GM12801 (cell line): Measurements from ENCODE around the gene IL34.

Experiments
- TF ChIP-seq, protein P1 (sequence below): IDR thresholded peaks from one replicate; pipeline ENCODE4 v1.5.1; 2011; ENCODE audit warnings: control low read depth; ENCODE audit not compliant: insufficient read length; ENCODE audit errors: extremely low read depth

The IL34 gene

DNA sequence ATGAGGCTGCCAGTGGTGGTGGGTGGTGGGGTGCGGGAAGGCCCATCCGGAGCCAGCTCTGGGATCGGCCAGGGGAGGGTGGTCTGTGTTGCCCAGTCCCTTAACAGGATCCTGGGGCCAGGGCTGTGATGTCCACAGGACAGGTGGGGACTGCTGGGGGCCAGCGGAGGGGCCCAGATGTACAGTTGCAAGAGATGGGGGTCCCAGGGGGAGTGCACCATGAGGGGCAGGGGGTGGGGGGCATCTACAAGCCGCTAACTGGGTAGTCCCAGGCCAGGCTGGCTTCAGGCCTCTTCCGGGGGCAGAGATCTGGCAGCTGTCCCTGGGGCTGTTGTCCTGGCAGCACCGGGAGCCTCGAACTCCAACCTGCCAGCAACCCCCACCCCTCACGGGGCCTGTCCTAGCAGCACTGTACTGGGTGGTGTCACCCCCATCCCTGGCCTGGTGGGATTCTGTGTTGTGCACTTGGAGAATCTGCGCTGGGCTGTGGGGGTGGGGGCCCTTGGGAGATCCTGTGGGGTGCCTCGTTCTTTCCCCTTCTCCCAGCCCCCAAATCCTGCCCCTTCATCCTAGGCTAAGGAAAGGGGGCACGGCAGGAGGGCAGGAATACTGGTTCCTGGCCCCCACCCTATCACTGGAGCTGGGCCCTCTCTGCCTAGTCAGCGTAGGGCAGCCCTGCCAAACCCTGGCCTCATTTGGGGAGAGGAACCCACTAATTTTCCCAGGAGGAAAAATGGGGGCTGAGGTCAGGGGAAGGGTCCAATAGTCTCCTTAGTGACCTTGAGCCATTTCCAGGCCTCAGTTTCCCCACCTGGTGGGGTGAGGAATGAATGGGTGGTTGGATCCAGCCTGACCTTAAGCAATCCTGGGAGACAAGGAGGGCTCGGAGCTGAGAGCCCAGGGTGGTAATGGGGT lies 38.0 kb downstream of the IL34 start:
- TF ChIP-seq, protein P1, sequence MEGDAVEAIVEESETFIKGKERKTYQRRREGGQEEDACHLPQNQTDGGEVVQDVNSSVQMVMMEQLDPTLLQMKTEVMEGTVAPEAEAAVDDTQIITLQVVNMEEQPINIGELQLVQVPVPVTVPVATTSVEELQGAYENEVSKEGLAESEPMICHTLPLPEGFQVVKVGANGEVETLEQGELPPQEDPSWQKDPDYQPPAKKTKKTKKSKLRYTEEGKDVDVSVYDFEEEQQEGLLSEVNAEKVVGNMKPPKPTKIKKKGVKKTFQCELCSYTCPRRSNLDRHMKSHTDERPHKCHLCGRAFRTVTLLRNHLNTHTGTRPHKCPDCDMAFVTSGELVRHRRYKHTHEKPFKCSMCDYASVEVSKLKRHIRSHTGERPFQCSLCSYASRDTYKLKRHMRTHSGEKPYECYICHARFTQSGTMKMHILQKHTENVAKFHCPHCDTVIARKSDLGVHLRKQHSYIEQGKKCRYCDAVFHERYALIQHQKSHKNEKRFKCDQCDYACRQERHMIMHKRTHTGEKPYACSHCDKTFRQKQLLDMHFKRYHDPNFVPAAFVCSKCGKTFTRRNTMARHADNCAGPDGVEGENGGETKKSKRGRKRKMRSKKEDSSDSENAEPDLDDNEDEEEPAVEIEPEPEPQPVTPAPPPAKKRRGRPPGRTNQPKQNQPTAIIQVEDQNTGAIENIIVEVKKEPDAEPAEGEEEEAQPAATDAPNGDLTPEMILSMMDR: no peak

DNA sequence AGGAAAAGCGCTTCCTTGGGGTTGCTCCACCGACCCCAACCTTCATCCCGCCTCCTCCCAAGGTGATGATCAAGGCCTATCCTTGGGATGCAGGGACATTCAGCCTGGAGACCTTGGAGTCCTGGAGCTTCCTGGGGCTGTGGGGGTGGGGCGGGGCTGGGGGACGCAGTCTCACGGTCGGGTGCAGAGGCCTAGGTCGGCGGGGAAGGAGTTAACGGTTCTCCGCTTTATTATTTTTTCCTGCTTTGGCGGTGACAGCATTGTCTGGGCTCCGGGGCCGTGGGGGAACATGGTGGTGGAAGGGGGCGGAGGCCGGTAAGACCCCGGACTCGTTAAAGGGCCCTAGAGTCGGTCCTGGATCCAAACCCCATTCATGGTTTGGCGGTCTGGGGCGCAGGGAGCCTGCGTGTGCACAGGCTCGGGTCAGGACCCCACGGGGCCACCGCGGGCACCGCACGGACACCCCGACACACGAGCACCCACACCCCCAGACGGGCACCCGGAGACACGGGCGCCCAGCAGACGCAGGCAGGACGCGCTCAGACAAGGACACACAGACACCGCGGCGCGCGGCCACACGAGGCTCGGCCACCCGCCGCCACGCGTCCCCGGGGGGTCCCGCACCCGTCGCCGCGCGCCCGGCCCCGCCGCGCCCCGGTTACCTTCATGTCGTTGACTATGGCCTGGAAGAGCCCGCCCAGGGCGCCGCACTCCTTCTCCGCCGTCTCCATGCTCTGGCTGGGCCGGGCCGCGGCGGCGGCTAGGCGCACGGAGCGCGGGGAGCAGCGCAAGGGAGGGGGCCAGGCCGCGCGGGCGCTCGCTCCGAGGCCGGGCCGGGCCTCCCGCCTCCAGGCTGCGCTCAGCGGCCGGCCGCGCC lies 38.9 kb downstream of the IL34 start:
- TF ChIP-seq, protein P1: no peak

DNA sequence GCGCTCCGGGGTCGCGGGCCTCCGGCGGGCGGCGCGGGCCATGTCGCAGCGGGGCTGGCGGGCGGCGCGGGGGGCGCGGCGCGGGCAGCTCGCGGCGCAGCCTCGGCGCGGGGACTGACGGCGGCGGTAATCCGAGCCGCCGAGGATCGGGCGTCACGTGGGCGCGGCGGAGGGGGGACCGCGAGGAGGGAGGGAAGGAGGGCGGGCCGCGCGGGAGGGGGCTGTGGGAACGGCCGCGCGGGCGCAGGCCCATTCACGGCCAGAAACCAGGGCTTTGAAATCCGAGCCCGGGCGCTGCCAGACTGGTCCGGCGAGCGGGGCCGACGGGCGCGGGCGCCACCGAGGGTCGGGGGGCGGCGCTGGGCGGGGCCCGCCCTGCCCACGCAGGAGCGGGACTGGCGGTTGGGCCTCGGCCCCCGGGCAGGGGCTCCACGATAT lies 39.6 kb downstream of the IL34 start, which contains the start of gene MTSS2:
MTSS2 (minus strand) TSS at position 116 of the 438 bp plus-strand sequence. CDS start 262 bp downstream, outside the sequence.
- TF ChIP-seq, protein P1: no peak

DNA sequence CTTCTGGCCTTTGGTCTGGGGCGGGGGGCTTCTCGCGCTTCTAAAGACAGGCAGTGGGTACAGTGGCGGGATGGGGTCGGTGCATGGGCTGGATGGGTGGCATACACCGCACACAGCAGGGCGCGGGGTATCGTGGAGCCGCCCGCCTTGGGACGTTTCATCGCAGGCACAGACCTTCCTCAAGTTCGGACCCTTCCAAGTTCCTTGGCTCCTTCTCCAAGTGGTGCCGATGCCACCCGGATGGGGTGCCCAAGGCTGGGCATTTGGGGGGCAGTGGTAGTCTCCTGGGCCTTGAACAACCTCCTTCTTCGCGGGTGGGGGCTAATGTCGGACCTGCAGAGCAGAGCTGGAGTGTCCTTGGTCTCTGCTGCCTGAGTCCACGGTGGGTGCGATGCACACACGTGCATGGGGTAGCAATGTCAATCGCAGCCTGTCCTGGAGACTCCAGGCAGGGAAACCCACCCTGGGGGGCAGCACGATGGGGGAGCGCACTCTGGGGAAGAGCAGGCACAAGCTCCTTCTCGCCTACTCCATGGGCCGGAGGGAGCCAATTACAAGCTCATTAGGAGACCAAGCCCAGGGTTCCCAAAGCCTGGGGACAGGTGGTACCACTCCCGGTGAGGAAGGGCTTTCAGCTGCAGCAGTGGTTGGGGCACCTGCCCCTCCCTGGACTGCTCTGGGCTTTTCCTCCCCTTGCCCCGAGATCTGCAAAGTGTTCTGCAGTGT lies 40.2 kb downstream of the IL34 start:
- TF ChIP-seq, protein P1: no peak

DNA sequence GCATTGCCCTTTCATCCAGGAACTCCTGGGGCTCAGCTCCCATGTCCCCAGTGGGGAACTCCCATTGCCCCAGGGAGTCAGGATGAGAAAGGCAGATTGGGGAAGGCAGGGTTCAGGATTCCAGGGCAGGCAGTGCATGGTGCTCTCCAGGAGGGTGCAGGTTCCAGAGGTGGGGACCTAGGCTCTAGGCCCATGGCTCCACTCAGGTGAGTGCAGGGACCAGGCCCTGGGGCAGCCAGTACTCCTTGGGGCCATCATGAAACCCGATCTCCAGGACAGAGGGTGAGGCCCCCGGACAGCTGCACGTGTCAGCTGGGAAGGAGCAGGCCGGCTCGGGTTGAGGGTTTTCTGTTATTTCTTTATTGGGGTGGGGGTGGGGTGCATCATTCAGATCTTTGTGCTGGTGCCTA lies 40.7 kb downstream of the IL34 start:
- TF ChIP-seq, protein P1: no peak

DNA sequence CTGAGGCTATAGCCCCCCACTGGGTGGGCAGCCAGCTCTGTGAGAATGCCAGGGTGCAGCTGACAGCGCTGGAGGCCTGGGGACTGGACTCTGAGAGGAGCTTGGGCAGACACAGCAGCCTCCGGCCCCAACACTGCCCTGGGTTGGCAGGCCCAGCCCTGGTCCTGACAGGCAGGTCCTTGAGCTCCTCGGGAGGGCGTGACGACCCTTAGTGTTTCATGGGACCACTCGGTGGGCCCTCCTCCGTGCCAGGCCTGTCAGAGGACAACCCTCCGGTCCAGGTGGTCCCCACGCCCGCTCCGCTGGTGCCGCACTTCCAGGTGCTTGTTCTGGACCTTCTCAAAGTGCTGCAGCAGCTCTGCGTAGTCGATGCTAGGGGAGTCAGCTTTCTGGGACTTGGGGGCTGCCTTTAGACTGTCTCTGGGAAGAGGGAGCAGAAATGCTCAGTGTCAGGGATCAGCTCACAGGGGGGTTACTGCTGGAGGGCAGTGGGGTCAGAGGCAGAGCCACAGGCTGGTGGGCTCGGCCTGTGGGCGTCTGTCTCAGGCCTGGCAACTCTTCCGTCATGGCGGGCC lies 41.4 kb downstream of the IL34 start:
- TF ChIP-seq, protein P1: no peak
